Stimulated activated CD8-positive, alpha-beta memory T cell treated with anti-CD3 and anti-CD28 coated beads, Interleukin-4, amount 100 ng/mL, for 24 hours (primary cell): ENCODE data around the gene CFAP300.

Experiments used
- DNase-seq: peaks from one replicate; pipeline ENCODE4 v3.0.0-alpha.2; 2020; ENCODE audit warnings: low read depth

Gene CFAP300

DNA sequence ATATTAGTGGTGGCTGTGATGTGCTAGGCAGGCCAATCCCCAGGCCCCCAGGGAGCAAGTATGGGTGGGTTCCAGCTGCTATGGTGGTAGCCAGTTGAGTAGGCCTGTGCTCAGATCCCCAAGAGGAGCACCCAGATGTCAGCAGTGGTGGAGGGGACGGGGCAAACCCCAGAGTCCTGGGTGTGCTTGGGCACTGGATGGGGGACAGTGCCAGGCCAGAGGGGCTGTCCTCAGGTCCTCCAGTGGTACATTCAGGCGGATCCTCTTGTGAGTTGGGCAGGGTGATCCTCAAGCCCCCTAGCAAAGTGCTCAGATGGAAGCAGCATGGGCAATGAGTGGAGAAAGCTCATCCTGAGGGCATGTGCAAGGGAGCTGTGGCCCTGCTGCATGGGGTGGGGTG lies 26.0 kb downstream of the CFAP300 start:
- no peak for DNase-seq

DNA sequence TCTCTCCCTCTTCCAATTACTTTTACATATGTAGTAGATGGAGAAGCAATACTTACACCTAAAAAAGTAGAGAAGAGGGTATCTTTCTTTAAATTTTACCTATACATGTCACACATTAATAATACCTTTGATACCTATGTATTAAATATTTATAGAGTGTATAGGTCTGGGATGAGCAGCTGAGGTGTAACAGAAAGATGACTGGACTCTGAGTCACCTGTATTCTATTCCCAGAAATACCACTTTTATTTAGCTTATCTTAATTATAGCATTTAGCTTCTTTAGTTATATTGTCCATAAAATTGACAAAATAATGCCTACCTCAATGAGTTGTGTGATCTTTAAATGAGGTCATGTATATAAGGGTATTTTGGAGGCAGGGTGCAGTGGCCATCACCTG lies 32.4 kb downstream of the CFAP300 start:
- no peak for DNase-seq

DNA sequence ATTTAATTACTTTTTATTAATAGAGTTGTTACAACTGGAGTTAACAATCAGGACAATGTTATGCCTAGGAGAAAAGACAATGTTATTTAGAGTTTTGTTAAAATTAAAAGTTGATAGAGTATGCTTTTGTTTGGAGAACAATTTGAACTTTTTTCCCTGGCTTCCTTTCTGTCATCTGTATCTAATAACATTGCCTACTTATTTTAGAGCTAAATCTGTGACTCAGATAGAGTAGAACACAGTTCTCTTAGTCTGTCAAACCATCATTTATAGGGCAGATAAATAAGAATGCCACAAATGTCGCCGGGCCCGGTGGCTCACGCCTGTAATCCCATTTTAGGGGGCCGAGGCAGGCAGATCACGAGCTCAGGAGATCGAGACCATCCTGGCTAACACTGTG lies 34.1 kb downstream of the CFAP300 start:
- DNase-seq = no peak

DNA sequence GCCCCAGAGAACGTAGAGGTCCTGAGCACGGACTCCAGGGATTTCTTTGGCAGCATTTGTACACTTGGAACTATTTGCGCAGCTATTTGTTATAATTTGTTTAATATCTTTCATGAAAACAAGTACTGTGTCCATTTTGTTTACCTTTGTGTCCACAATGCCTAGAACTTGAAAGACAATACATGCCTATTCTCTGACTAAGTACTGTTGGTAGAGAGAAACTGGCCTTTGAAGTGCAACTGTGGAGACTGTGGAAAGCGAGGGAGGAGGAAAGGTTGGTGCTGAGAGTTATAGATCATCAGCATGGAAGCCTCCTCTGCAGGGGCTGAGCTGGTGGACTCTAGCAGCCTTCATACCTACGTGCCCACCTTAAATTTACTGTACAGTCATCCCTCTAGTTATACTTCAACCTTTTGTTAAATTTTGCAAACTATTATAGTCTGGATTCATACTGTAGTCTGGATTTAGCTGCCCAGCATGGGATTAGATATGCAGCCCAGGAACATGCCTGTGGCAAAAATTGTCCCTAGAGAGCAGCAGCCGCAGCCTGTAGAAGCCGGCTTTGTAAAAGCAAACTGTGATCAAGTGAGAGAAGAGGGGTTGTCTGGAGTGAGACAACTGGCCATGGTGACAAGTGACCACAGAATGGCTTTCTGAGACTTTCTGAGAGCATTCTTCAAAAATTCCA lies 38.8 kb downstream of the CFAP300 start:
- DNase-seq = no peak

DNA sequence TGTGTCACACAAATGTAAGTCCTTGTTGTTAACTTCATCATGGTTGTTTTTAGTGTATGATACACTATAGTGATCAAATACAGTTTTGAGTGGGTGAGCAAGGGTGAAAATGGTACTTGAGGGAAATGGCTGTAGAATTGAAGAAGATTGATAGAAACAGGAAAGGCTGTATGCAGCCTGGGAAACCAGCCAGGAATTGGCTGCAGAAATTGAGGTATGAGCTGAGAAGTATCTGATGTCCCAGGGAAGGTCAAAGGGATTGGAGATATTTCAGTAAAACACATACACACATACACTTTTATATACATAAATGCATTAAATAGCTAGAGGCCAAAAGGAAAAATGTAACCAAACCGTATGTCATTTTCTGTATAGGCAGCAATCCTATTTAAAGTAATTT lies 49.9 kb downstream of the CFAP300 start:
- DNase-seq = no peak

DNA sequence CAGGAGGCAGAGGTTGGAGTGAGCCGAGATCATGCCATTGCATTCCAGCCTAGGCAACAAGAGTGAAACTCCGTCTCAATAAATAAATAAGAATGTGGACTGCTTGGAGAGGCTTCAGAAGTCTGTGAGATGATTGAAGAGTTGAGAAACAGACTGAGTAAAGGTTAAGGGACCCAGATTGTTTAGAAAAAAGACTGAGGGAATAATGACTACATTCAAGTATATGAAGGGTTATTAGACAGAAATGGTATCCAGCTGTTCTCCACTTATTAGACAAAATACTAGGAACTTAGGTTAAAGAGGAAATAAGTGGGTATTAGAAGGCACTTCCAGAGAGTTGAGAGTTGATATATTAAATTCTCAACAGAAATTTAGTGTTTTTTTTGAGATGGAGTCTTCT lies 52.5 kb downstream of the CFAP300 start:
- no peak for DNase-seq

GRCh38 chr11:102108734-102109440 lies 61.6 kb downstream of the CFAP300 start:
- no peak for DNase-seq

DNA sequence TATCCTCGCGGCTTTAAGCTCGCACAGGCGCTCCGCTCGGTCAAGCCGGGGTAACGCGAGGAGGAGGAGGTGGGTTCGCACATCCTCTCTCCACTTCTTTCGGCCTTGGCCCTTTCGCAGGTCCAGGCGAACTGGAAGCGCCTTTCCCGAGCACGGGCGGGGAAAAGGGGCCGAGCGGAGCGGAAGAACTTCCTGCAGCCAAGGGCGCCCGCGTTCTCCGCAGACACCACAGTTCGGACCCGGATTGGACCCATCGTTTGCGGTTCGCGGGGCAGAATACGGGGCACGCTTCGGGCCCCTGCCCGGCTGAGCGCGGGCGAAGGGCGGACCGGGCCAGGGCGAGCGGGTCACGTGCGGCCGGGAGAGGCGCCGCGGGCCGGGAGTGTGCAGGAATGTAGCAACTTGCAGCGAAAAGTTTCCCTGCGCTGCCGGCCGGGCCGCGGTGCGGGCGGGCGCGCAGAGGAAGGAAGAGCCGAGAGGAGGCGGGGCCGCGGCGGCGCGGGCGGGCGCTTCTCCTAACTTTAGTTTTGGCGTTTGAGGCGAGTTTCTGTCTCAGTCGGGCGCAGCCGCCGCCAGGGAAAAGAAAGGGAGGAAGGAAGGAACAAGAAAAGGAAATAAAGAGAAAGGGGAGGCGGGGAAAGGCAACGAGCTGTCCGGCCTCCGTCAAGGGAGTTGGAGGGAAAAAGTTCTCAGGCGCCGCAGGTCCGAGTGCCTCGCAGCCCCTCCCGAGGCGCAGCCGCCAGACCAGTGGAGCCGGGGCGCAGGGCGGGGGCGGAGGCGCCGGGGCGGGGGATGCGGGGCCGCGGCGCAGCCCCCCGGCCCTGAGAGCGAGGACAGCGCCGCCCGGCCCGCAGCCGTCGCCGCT lies 62.9 kb downstream of the CFAP300 start, which contains the start of gene YAP1:
Gene YAP1 (plus strand): TSS at position 552 of the 865 bp plus-strand sequence. CDS start 402 bp downstream, outside the sequence.
- peak; percentile 50 for DNase-seq

DNA sequence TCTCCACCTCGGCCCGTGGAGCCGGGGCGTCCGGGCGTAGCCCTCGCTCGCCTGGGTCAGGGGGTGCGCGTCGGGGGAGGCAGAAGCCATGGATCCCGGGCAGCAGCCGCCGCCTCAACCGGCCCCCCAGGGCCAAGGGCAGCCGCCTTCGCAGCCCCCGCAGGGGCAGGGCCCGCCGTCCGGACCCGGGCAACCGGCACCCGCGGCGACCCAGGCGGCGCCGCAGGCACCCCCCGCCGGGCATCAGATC lies 63.4 kb downstream of the CFAP300 start:
- no peak for DNase-seq

GRCh38 chr11:102111011-102111786 lies 64.0 kb downstream of the CFAP300 start:
- DNase-seq = no peak

DNA sequence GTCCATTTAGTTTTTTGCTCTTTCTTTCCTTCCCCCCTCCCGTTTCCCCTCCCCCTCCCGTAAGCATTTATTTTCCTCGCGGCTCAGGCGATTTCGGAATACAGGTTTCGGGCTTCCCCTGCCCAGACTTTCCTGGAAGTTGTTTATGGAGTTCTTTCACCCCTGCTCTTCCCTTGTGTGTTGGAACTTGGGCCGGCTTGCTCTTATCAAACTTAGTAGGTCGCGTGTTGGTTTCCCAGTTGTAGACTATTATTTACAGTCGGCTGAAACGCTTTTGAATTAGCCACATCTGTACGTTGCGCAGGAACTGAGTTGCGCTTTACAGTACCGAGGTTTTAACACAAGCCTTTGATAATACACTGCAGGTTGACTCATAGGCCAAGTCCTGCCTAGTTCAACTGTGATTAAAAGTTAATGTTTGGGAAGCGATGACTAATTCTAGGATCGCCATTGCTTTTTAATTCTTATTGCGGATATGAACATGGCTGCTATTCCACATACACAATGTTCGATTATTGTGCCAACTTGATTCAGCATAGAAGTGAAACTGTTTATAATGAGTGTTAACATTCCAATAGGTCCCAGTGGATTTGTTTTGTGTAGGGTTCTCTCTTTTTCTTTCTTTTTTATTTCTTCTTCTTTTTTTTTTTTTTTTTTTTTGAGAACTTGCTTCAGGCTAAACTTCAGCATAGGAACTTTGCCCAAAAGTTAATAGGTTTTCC lies 64.7 kb downstream of the CFAP300 start:
- DNase-seq = no peak

DNA sequence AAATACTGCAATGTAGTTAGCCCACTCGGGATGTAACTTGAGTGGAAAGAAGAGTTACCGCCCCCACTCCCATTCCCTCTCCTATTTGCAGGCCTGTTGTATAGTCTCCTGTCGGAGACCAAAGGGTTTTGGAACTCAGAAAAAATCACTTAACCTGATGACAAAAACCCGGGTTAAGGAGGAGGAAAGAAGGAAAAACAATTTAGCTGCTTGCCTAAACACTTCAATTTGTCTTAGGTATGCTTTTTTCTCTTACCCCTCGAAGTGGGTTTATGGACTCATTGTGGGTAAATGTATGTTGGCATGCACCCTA lies 65.2 kb downstream of the CFAP300 start:
- no peak for DNase-seq

DNA sequence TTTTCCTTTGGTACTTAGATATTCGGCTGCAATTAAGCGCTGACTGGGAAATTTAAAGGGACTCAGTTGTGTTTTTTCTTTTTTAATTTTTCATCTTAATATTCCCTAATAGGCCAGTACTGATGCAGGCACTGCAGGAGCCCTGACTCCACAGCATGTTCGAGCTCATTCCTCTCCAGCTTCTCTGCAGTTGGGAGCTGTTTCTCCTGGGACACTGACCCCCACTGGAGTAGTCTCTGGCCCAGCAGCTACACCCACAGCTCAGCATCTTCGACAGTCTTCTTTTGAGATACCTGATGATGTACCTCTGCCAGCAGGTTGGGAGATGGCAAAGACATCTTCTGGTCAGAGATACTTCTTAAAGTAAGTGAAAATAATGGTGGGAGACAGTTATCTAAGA lies 66.8 kb downstream of the CFAP300 start:
- no peak for DNase-seq

DNA sequence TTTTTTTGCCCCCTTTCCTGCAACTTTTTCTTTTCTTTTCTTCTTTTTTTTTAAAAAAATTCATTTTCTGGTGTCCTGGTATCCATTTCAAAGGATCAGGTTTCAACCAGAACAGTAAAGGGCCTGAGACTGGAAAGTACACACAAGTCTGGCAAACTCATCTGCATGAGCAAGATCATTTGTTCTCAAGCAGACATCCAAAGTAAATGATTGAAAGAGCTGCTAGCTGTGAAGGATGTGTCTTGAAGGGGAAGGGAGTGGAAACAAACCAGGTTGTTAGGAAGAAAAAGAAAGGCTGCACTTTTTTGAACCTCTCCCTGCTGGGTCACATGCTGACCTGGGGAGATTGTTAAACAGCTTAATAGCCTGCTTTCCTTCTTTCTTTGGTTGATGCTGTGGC lies 68.3 kb downstream of the CFAP300 start:
- no peak for DNase-seq

GRCh38 chr11:102116453-102117205 lies 69.4 kb downstream of the CFAP300 start:
- no peak for DNase-seq

DNA sequence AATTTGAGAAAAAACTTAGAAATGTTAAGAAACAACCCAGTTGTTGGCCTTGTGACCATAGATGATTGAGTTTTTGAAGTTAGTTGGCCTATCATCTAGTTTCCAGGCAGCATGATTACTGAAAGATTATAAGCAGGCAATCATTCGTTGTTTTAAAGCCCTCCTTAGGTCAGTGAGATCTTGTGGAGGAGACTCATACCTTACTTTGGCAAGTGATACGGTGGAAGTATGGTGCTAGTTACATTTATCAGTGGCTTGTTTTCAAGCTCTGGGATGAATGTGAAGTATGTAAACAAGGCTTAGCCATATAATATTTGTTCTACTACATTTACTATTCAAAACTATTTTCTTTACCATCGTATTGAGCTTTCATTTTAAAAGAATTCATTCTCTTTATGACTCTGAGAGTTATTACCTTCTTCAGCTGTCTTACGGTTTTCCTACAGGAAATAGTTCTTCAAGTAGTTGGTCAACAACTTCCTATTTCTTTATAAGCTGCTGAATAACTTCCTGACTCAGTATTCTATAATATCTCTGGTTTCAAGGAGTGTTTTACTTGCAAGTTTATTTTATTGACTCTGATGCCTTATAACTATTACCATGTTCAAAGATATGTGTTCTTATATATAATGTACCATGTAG lies 70.4 kb downstream of the CFAP300 start:
- no peak for DNase-seq

DNA sequence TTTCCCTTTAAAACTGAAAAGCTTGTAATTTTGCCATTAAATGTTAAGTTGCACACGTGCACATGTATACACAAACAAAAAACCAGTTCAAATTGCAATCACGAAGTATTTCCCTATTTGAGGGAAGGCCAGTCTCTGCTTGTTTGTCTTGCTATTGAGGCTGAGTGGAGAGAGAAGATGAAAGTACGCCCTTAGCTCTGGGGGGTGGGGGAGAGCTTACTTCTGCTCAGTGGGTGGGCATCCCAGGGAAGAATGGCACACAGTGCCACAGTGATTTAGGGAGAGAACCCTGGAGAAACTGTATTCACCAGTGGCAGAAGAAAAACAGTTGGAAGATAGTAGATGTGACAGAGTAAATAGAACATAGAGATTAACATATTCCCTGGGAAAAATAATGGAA lies 71.7 kb downstream of the CFAP300 start:
- no peak for DNase-seq

GRCh38 chr11:102119997-102120396 lies 72.8 kb downstream of the CFAP300 start:
- no peak for DNase-seq

DNA sequence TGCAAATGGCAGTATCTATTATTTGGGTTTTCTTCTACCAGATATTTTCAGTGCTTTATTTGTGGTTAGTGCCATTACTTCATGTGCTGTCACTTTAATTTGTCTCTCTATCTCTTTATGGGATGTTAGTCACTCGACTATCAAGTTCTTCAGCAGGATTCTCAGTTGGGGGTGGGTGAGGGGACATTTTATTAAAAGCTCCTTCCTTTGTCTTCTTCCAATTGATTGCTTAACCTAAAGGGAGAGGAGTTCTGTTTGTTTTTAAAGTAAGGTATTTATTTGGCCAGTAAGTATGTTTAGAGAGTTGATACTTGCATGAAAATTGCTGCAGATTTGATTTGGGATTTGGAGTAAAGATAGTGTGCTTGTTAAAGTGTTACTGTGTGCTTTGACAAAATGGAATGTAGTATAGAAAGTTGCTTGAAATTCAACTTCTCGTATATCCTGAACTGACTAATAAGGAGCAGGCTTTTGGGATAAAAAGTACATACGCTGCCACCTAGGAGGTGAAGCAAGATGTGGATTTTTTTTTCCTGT lies 73.3 kb downstream of the CFAP300 start:
- no peak for DNase-seq

DNA sequence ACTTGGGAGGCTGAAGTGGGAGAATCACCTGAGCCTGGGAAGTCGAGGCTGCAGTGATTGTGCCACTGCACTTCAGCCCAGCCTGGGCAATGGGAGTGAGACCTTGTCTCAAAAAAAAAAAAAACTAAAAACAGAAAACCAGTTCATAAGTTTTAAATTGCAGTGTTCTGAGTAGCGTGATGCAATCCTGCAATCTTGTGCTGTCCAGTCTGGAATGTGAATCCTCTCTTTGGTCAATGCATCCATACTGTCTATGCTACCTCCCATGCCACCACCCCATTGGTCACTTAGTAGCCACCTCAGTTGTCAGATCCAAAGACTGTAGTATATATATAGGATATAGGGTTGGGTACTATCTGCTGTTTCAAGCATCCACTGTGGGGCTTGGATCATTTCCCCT lies 74.1 kb downstream of the CFAP300 start:
- DNase-seq = no peak
